Stimulated activated CD8-positive, alpha-beta memory T cell treated with anti-CD3 and anti-CD28 coated beads, Interleukin-12 subunit alpha, Interleukin-12 subunit beta, amount 100 ng/mL, for 4 hours (primary cell): ENCODE results near the gene SPCS1.
"Not testable (repeated sequence)": the region's sequence is repeated elsewhere in the genome, so short reads cannot be mapped to it uniquely, and the experiment has no call there.

Source experiments
- DNase-seq: peaks from one replicate; pipeline ENCODE4 v3.0.0-alpha.2; 2020; ENCODE audit warnings: low read depth

The SPCS1 gene

DNA sequence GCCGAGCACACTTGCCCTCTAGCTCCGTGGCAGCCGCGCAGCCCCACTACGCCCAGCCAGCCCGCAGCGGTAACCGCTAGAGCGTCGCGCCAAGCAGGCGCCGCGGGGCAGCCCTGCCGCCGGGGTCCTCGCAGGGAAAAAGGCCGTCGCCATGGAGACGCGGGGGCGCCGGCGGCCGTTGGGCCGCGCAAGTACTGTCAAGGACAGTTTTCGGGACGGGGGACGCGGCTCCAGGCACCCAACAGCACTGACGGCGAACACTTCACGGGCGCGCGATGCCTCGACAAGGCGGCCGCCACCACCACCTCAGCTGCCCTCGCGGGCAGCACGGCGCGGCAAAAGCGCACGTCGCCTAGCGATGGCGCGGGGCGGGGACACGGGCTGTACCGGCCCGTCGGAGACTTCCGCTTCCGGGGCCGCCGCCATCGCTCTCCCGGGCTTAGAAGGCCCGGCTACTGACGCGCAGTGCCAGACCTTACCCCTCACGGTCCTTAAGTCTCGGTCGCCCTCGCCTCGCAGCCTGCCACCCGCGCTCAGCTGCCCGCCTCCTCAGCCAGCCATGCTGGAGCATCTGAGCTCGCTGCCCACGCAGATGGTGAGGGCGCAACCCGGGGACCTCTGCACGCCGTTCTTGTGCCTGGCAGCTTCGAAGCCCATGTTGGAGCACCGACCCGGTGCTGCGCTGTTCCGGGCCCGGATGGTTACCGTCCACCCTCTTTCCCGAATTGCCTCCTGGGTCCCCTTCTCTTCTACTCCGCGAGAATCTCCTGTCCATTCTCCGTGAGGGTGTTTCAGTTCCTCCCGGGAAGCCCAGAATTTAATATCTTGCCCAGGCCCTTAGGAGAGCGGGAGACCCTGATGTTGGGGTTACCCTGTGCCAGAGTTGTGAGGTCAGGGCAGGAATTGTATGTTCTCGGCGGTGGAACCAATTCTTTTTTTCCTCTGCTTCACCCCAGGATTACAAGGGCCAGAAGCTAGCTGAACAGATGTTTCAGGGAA, at the start of gene SPCS1, which contains the start of gene GLT8D1:
TSS of gene SPCS1 (plus strand) at position 419 of the 999 bp plus-strand sequence. CDS start at position 560, 141 bp downstream.
TSS of gene GLT8D1 (minus strand) at position 104 of the 999 bp plus-strand sequence. CDS start 5,331 bp downstream, outside the sequence.
- peak; percentile 80 for DNase-seq

DNA sequence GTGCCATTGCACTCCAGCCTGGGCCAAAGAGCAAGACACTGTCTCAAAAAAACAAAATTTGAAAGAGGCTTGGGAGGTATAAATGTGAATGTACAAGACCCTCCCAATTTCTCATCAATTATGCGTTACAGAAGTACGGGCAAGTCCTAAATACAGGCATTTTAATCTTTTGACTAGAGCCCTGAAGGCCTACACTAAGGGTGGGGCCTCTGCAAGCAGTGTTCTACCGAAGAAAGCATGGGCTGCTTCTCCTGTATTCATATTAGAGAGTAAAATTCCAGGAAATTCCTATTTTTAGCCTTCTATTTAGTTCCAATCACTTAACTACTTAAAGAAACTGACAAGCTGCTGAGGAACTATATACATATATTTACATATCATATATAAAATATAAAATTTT, 45.9 kb upstream of the SPCS1 start:
- DNase-seq: no peak

- no peak for DNase-seq
Observed at GRCh38 chr3:52663098-52663497, 42.8 kb upstream of the SPCS1 start.

- DNase-seq: no peak
Observed at GRCh38 chr3:52670621-52671521, 35.0 kb upstream of the SPCS1 start.

GRCh38 chr3:52671676-52672075, 34.2 kb upstream of the SPCS1 start:
- DNase-seq: no peak

- DNase-seq: not testable (repeated sequence)
Observed at GRCh38 chr3:52676201-52676600, 29.7 kb upstream of the SPCS1 start.

GRCh38 chr3:52678265-52679198, 27.4 kb upstream of the SPCS1 start:
- no peak for DNase-seq

GRCh38 chr3:52679199-52679538, 26.7 kb upstream of the SPCS1 start:
- DNase-seq: no peak

GRCh38 chr3:52679811-52680210, 26.1 kb upstream of the SPCS1 start:
- DNase-seq: no peak

- DNase-seq: no peak
Observed at GRCh38 chr3:52681596-52681995, 24.3 kb upstream of the SPCS1 start.

DNA sequence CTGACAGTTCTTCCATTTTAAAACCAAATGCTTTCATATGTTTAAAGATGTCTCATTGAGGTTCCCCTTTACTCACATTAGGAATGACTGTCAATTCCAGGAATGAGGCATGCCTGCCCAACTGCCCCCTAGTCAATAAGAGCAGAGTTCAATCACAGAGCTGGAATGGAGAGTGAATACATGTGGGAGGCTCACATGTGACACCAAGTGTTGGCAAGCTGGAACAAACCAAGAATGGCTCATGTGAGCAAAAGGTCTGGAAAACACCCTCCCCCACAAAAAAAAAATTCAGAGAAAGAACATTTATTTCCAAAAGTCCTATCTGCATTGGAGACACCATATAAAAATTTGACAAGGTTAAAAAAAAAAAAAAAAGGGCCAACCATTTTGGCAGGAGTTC, 23.9 kb upstream of the SPCS1 start:
- no peak for DNase-seq

- no peak for DNase-seq
Observed at GRCh38 chr3:52683611-52684010, 22.3 kb upstream of the SPCS1 start.

DNA sequence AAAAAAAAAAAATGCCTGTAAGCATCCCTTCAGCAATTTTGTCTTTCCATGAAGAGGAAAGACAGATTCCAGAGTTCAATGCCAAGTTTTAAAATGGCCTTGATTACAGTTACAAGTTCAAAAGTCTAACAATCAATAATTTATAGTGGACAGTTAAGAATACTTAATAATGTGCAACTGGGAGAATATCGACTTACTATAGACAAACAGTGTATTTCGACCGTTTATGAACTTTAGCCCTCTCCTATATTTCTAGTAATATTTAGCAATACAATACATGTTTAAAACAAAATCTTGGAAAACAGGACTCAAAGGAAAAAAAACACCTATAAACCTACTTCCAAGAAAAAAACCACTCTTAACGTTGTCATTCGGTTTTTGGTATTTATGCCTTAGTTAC, 21.7 kb upstream of the SPCS1 start:
- DNase-seq: no peak

DNA sequence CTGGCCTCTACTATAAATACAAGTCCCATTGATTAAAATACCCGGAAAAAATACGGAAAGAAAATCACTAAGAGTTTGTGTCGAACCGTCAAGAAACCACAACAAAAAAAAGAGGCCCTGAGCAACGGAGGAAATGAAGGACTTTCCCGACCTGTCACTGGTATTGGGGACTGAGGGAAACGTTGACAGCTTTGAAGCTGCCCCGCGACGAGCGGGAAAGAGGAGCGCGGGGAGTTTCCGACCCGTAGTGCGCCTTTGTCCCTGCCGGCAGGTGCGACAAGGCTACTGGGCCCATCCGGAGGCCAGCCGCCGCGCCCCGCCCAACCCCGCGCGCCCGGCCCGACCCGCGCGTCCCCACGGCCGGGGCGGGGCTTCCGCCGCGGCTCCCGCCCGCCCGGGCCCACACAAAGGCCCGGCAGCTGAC, 20.6 kb upstream of the SPCS1 start:
- DNase-seq: no peak

DNA sequence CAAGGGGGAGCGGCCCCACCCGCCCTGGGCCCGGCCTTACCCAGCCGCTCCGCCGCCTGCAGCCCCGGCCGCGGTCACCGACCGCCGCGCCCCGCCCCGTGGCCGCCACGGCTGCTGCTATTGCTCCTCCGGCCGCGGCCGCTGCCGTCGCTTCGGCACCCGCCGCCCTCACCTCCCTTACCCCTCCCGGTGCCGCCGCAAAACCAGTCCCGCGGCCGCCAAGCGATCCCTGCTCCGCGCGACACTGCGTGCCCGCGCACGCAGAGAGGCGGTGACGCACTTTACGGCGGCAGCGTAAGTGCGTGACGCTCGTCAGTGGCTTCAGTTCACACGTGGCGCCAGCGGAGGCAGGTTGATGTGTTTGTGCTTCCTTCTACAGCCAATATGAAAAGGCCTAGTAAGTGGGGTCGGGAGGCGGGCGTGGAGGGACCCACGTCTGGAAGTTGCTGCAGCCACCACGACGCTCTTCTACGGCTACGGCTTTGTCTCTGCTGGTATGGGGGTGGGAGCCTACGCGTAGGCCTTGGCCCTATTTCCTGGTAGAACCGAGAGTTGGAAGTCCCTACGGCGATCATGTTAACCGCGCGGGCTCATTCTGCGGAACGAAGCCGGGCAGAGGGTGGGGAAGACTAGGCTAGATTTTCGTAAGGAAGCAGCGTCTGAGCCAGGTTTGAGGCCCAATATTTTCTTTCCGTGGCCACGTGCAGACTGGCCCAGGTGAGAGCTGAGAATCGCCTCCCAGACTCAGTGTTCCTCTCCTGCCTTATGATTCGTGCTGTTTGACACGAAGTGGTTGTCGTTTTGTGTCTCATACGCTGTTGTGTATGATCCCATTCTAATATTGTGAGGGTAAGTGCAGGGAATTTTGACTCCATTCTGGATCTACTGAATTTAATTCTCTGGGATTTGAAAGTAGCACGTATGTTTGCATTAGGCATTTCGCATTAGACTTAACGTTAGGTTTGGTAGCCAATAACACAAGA, 19.9 kb upstream of the SPCS1 start, which contains the start of the genes GNL3 and PBRM1:
TSS of gene GNL3 (plus strand) at position 324 of the 983 bp plus-strand sequence. CDS start at position 385, 61 bp downstream.
TSS of gene PBRM1 (minus strand) at position 205 of the 983 bp plus-strand sequence.
- peak; percentile 89 for DNase-seq

DNA sequence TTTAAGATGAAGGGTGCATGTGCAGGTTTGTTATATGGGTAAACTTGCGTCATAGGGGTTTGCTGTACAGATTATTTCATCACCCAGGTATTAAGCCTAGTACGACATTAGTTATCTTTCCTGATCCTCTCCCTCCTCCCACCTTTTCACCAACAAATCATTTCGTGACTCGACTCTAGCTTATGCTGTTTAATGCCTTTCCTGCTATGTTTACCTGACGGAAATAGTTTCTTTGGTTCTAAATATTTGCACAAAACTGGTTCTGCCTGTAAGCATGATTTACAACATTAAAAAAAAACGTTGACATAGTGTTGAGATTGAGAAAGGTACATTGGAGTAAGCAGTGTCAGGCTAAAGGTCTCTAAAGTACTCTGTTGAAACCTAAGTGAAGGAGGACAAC, 17.6 kb upstream of the SPCS1 start:
- DNase-seq: no peak

GRCh38 chr3:52689151-52689550, 16.8 kb upstream of the SPCS1 start:
- no peak for DNase-seq

GRCh38 chr3:52690560-52690959, 15.3 kb upstream of the SPCS1 start:
- no peak for DNase-seq

GRCh38 chr3:52693071-52693470, 12.8 kb upstream of the SPCS1 start:
- DNase-seq: no peak
